LNCAP (cell line): ENCODE results near the gene BPIFB2.

ENCODE experiments used
- CTCF ChIP-seq: fragments of 450-650 bp; IDR thresholded peaks from 2 replicates; pipeline ENCODE4 v1.5.1; 2017; ENCODE audit warnings: mild to moderate bottlenecking

Gene BPIFB2

GRCh38 chr20:32973077-32973717 is 34.3 kb upstream of the BPIFB2 start:
- TF ChIP-seq CTCF: no peak

- TF ChIP-seq CTCF: no peak
These were observed 31.5 kb upstream of the BPIFB2 start for GRCh38 chr20:32975698-32976674.

- TF ChIP-seq CTCF: no peak
These were observed 30.8 kb upstream of the BPIFB2 start for GRCh38 chr20:32976746-32977145.

GRCh38 chr20:32977281-32978008 is 30.1 kb upstream of the BPIFB2 start:
- TF ChIP-seq CTCF: no peak

- no peak for TF ChIP-seq CTCF
These were observed 29.5 kb upstream of the BPIFB2 start for GRCh38 chr20:32978009-32978335.

GRCh38 chr20:32979201-32979998 is 28.1 kb upstream of the BPIFB2 start:
- no peak for TF ChIP-seq CTCF
